Activated CD8-positive, alpha-beta T cell treated with anti-CD3 and anti-CD28 coated beads, Interleukin-2, amount 10 ng/mL, durations not matched to agents 7 days and 5 days (primary cell): ENCODE measurements around the gene LAPTM4A. TPM values are rescaled to one million over a fixed set of nuclear protein-coding genes. Genes with fewer than 3 reads are reported as not detected.
A peak's percentile ranks its signal among the peaks of the same experiment; 100 is the strongest.

Experiments
- ATAC-seq: fragments of 150-1000 bp; cut with Tn5 transposase; one replicate; pipeline ENCODE4 v1.10.0; 2021; ENCODE audit warnings: moderate library complexity
- CTCF ChIA-PET: fragments of 350-600 bp; sonication (Branson Sonifier 250); formaldehyde crosslinking; loops from one replicate; lab custom pipeline; 2021; ENCODE audit warnings: antibody characterized with exemption; lab: Charles Lee
- POLR2A ChIA-PET: fragments of 350-600 bp; sonication (Branson Sonifier 250); formaldehyde crosslinking; loops from one replicate; lab custom pipeline; 2021; ENCODE audit warnings: antibody characterized with exemption; lab: Charles Lee
- DNase-seq: peaks from one replicate; pipeline ENCODE4 v3.0.0-alpha.2; 2020
- H3K27ac Mint-ChIP-seq: one replicate; pipeline ENCODE4 v1.8.0; 2021; ENCODE audit warnings: mild to moderate bottlenecking, mixed read lengths
- H3K27me3 Mint-ChIP-seq: one replicate; pipeline ENCODE4 v1.8.0; 2021; ENCODE audit warnings: low read depth, mixed read lengths
- H3K36me3 Mint-ChIP-seq: one replicate; pipeline ENCODE4 v1.8.0; 2021; ENCODE audit warnings: low read depth, mixed read lengths
- H3K4me1 Mint-ChIP-seq: one replicate; pipeline ENCODE4 v1.8.0; 2021; ENCODE audit warnings: low read depth, mixed read lengths
- H3K4me3 Mint-ChIP-seq: one replicate; pipeline ENCODE4 v1.8.0; 2021; ENCODE audit warnings: mild to moderate bottlenecking, mixed read lengths
- H3K9me3 Mint-ChIP-seq: one replicate; pipeline ENCODE4 v1.8.0; 2022; ENCODE audit warnings: mixed read lengths; ENCODE audit not compliant: insufficient read depth
- total RNA-seq, 2 experiments: library from RNA; stranded (reverse); gene quantifications; one replicate each; pipeline ENCODE4 v1.2.3, GENCODE V29; 2021

Gene LAPTM4A
- total RNA-seq, 2 experiments from 2014 or later = 19.8 to 21.1 TPM

- CTCF ChIA-PET = no interaction called here
- no peak for ATAC-seq
- no peaks in the 10 kb centered on the region for H3K36me3 Mint-ChIP-seq
- no peak overlapping the region for H3K4me3 Mint-ChIP-seq
- no peak for DNase-seq
- H3K27ac Mint-ChIP-seq = no peak overlapping the region
- H3K4me1 Mint-ChIP-seq = no peaks in the 10 kb centered on the region
- peaks cover 15% of the 10 kb centered on the region for H3K27me3 Mint-ChIP-seq
- POLR2A ChIA-PET = interaction anchor here (1.5 kb wide), 1 partner anchor 11 kb away, joined by 4 read pairs; the partner anchor contains the start of gene LAPTM4A
- H3K9me3 Mint-ChIP-seq = no peaks in the 10 kb centered on the region
Measured at GRCh38 chr2:20061940-20062339, 10.5 kb upstream of the LAPTM4A start.

- Mint-ChIP-seq H3K27ac (no peak overlapping the region), H3K4me3 (no peak overlapping the region), H3K27me3 (peaks cover 20% of the 10 kb centered on the region), H3K4me1 (no peaks in the 10 kb centered on the region), H3K9me3 (no peaks in the 10 kb centered on the region), H3K36me3 (no peaks in the 10 kb centered on the region)
- DNase-seq = no peak
- no peak for ATAC-seq
- CTCF ChIA-PET = no interaction called here
- POLR2A ChIA-PET = interaction anchor here (1.5 kb wide), 1 partner anchor 10 kb away, joined by 4 read pairs; the partner anchor contains the start of gene LAPTM4A
Measured at GRCh38 chr2:20061476-20061875, 10.0 kb upstream of the LAPTM4A start.

GRCh38 chr2:20060106-20060505 lies 8.7 kb upstream of the LAPTM4A start:
- ChIA-PET POLR2A (no interaction called here), CTCF (interaction anchor here (1.2 kb wide), 1 partner anchor 45 kb away, joined by 4 read pairs; no protein-coding TSS in a partner anchor)
- Mint-ChIP-seq H3K4me1 (no peaks in the 10 kb centered on the region), H3K9me3 (no peaks in the 10 kb centered on the region), H3K4me3 (no peak overlapping the region), H3K27me3 (peaks cover 28% of the 10 kb centered on the region), H3K36me3 (no peaks in the 10 kb centered on the region), H3K27ac (no peak overlapping the region)
- no peak for ATAC-seq
- no peak for DNase-seq

GRCh38 chr2:20057268-20057667 lies 5.8 kb upstream of the LAPTM4A start:
- no peak for ATAC-seq
- Mint-ChIP-seq H3K27me3 (peaks cover 31% of the 10 kb centered on the region), H3K9me3 (no peaks in the 10 kb centered on the region), H3K27ac (no peak overlapping the region), H3K4me1 (no peaks in the 10 kb centered on the region), H3K4me3 (no peak overlapping the region), H3K36me3 (no peaks in the 10 kb centered on the region)
- no peak for DNase-seq
- ChIA-PET POLR2A (no interaction called here), CTCF (no interaction called here)

GRCh38 chr2:20054931-20055330 lies 3.5 kb upstream of the LAPTM4A start:
- no peak for ATAC-seq
- ChIA-PET CTCF (interaction anchor here (1.5 kb wide), 1 partner anchor 11 kb away, joined by 3 read pairs; no protein-coding TSS in a partner anchor), POLR2A (interaction anchor here (1.0 kb wide), 1 partner anchor 65 kb away, joined by 3 read pairs; the partner anchor contains the start of gene WDR35)
- H3K9me3 Mint-ChIP-seq = no peaks in the 10 kb centered on the region
- DNase-seq = no peak
- no peak overlapping the region for H3K4me3 Mint-ChIP-seq
- H3K4me1 Mint-ChIP-seq = peaks cover 6% of the 10 kb centered on the region
- H3K36me3 Mint-ChIP-seq = no peaks in the 10 kb centered on the region
- H3K27ac Mint-ChIP-seq = no peak overlapping the region
- peaks cover 25% of the 10 kb centered on the region for H3K27me3 Mint-ChIP-seq

- no peak overlapping the region for H3K27ac Mint-ChIP-seq
- POLR2A ChIA-PET = interaction anchor here (1.2 kb wide), 1 partner anchor 18 kb away, joined by 4 read pairs; no protein-coding TSS in a partner anchor
- DNase-seq (no peak), ATAC-seq (no peak)
- CTCF ChIA-PET = interaction anchor here (1.5 kb wide), 1 partner anchor 12 kb away, joined by 3 read pairs; no protein-coding TSS in a partner anchor
- no peak overlapping the region for H3K4me3 Mint-ChIP-seq
- H3K4me1 Mint-ChIP-seq = peaks cover 15% of the 10 kb centered on the region
- peaks cover 25% of the 10 kb centered on the region for H3K27me3 Mint-ChIP-seq
- peaks cover 2% of the 10 kb centered on the region for H3K36me3 Mint-ChIP-seq
- no peaks in the 10 kb centered on the region for H3K9me3 Mint-ChIP-seq
Measured at GRCh38 chr2:20054119-20054518, 2.7 kb upstream of the LAPTM4A start.

- Mint-ChIP-seq H3K27me3 (peaks cover 22% of the 10 kb centered on the region), H3K9me3 (no peaks in the 10 kb centered on the region), H3K36me3 (peaks cover 2% of the 10 kb centered on the region), H3K4me1 (peaks cover 24% of the 10 kb centered on the region), H3K27ac (no peak overlapping the region), H3K4me3 (no peak overlapping the region)
- POLR2A ChIA-PET = interaction anchor here (1.6 kb wide), 1 partner anchor 16 kb away, joined by 4 read pairs; no protein-coding TSS in a partner anchor
- no peak for ATAC-seq
- no peak for DNase-seq
- CTCF ChIA-PET = interaction anchor here (2.2 to 2.4 kb wide), 2 partner anchors 10 to 37 kb away, joined by 12 to 21 read pairs; no protein-coding TSS in a partner anchor
Measured at GRCh38 chr2:20052861-20053281, 1.4 kb upstream of the LAPTM4A start.

GRCh38 chr2:20052229-20052851 lies 912 bp upstream of the LAPTM4A start:
- Mint-ChIP-seq H3K4me3 (no peak overlapping the region), H3K27ac (no peak overlapping the region), H3K4me1 (peaks cover 24% of the 10 kb centered on the region), H3K36me3 (peaks cover 2% of the 10 kb centered on the region), H3K9me3 (no peaks in the 10 kb centered on the region), H3K27me3 (peaks cover 18% of the 10 kb centered on the region)
- ChIA-PET CTCF (interaction anchor here (2.2 to 4.0 kb wide), 3 partner anchors 10 to 37 kb away, joined by 12 to 21 read pairs (median 20); no protein-coding TSS in a partner anchor), POLR2A (interaction anchor here (1.1 to 1.8 kb wide), 5 partner anchors 16 to 153 kb away, joined by 3 to 5 read pairs (median 4); no protein-coding TSS in a partner anchor)
- DNase-seq (no peak), ATAC-seq (no peak)

- Mint-ChIP-seq H3K4me1 (peaks cover 24% of the 10 kb centered on the region), H3K4me3 (no peak overlapping the region), H3K9me3 (no peaks in the 10 kb centered on the region), H3K36me3 (peaks cover 2% of the 10 kb centered on the region), H3K27ac (no peak overlapping the region), H3K27me3 (peaks cover 9% of the 10 kb centered on the region)
- ChIA-PET POLR2A (interaction anchor here (0.9 to 1.8 kb wide), 7 partner anchors 10 to 151 kb away, joined by 3 to 8 read pairs (median 4); partner anchors contain the start of gene TTC32), CTCF (interaction anchor here (1.4 to 4.0 kb wide), 6 partner anchors 8 to 96 kb away, joined by 3 to 21 read pairs (median 9); no protein-coding TSS in a partner anchor)
- ATAC-seq (peak; percentile 47), DNase-seq (peak; percentile 55)
Measured at GRCh38 chr2:20050646-20051531, 539 bp downstream of the LAPTM4A start.

- peaks cover 24% of the 10 kb centered on the region for H3K4me1 Mint-ChIP-seq
- H3K9me3 Mint-ChIP-seq = no peaks in the 10 kb centered on the region
- peaks cover 7% of the 10 kb centered on the region for H3K36me3 Mint-ChIP-seq
- ATAC-seq (no peak), DNase-seq (peak; percentile 52)
- POLR2A ChIA-PET = no interaction called here
- no peak overlapping the region for H3K27ac Mint-ChIP-seq
- H3K4me3 Mint-ChIP-seq = no peak overlapping the region
- CTCF ChIA-PET = interaction anchor here (0.9 to 4.0 kb wide), 5 partner anchors 14 to 95 kb away, joined by 3 to 20 read pairs (median 6); partner anchors contain the start of gene MATN3
- H3K27me3 Mint-ChIP-seq = peaks cover 4% of the 10 kb centered on the region
Measured at GRCh38 chr2:20050104-20050645, 1.3 kb downstream of the LAPTM4A start.

- ChIA-PET CTCF (interaction anchor here (0.9 to 4.0 kb wide), 5 partner anchors 13 to 94 kb away, joined by 3 to 20 read pairs (median 6); partner anchors contain the start of gene MATN3), POLR2A (no interaction called here)
- no peaks in the 10 kb centered on the region for H3K27me3 Mint-ChIP-seq
- H3K4me3 Mint-ChIP-seq = no peak overlapping the region
- no peak overlapping the region for H3K27ac Mint-ChIP-seq
- peaks cover 24% of the 10 kb centered on the region for H3K4me1 Mint-ChIP-seq
- DNase-seq (no peak), ATAC-seq (no peak)
- peaks cover 7% of the 10 kb centered on the region for H3K36me3 Mint-ChIP-seq
- H3K9me3 Mint-ChIP-seq = no peaks in the 10 kb centered on the region
Measured at GRCh38 chr2:20049637-20050036, 1.8 kb downstream of the LAPTM4A start.
